Uterus (tissue), 2 donors: ENCODE results near the gene DENND2D.

Experiments used
- POLR2A ChIP-seq, 2 donors: fragments of 450-650 bp; IDR thresholded peaks; one replicate each; pipeline ENCODE4 v1.6.1; 2016; ENCODE audit warnings: antibody characterized with exemption in 2 of 2, mild to moderate bottlenecking in 1 of 2, moderate library complexity in 1 of 2
- TF ChIP-seq, protein P1 (sequence below), 4 experiments: fragments of 200-600 bp in 2 of 4; fragments of 450-650 bp in 2 of 4; sonication (generic) in 2 of 4; IDR thresholded peaks; one replicate each; pipeline ENCODE4 v1.5.1; 2016 to 2019; ENCODE audit warnings: antibody characterized with exemption in 4 of 4, mild to moderate bottlenecking in 2 of 4, moderate library complexity in 1 of 4

DNA sequence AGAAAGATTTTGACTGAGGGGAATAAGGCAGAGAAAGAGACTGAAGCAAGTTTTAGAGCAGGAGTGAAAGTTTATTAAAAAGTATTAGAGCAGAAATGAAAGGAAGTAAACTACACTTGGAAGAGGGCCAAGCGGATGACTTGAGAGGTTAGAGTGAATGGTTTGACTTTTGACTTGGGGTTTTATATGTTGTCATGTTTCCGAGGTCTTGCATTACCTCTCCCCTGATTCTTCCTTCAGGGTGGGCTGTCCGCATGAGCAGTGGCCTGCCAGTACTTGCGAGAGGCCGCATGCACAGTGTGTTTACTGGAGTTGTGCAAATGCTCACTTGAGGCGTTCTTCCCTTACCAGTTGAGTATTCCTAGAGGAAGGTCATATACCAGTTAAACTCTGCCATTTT lies 13.0 kb upstream of the DENND2D start:
- TF ChIP-seq, protein P1, sequence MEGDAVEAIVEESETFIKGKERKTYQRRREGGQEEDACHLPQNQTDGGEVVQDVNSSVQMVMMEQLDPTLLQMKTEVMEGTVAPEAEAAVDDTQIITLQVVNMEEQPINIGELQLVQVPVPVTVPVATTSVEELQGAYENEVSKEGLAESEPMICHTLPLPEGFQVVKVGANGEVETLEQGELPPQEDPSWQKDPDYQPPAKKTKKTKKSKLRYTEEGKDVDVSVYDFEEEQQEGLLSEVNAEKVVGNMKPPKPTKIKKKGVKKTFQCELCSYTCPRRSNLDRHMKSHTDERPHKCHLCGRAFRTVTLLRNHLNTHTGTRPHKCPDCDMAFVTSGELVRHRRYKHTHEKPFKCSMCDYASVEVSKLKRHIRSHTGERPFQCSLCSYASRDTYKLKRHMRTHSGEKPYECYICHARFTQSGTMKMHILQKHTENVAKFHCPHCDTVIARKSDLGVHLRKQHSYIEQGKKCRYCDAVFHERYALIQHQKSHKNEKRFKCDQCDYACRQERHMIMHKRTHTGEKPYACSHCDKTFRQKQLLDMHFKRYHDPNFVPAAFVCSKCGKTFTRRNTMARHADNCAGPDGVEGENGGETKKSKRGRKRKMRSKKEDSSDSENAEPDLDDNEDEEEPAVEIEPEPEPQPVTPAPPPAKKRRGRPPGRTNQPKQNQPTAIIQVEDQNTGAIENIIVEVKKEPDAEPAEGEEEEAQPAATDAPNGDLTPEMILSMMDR (IDR thresholded peaks at IDR 0.05), result no peak
- no peak for TF ChIP-seq POLR2A (IDR thresholded peaks at IDR 0.05)
